ENCODE data around the gene SLC5A6. TPM values are rescaled to one million over a fixed set of nuclear protein-coding genes. Genes with fewer than 3 reads are reported as not detected.

The SLC5A6 gene
- total RNA-seq, 1 donor from 2014 or later, result 20.8 TPM

- peak within 1 kb of the TSS; percentile 74 for H3K4me3 ChIP-seq
- DNase-seq (peak; percentile 93), ATAC-seq (peak; percentile 97)
- peak; percentile 39 for TF ChIP-seq CTCF (IDR thresholded peaks at IDR 0.05)
- H3K9me3 ChIP-seq, result no peaks in the 10 kb centered on the region
- peaks cover 26% of the 10 kb centered on the region for H3K4me1 ChIP-seq
- H3K36me3 ChIP-seq, result peaks cover 17% of the 10 kb centered on the region
- intact Hi-C loops (cut with DNase I), result no loop called here
- H3K27ac ChIP-seq, result peak within 1 kb of the TSS; percentile 66
- H3K27me3 ChIP-seq (ENCODE audit: low read depth), result no peaks in the 10 kb centered on the region
Observed at GRCh38 chr2:27217173-27218121, 5.4 kb upstream of the SLC5A6 start, which contains the start of gene CAD. Gene CAD, plus strand, starts transcription at chr2:27217369. Its CDS starts 183 bp downstream, at chr2:27217552.

GRCh38 chr2:27216416-27217137, 4.5 kb upstream of the SLC5A6 start:
- H3K27ac ChIP-seq, result peak overlapping the region; percentile 66
- intact Hi-C loops (cut with DNase I), result no loop called here
- ATAC-seq, result no peak
- peaks cover 26% of the 10 kb centered on the region for H3K4me1 ChIP-seq
- H3K4me3 ChIP-seq, result peak overlapping the region; percentile 74
- DNase-seq, result no peak
- H3K27me3 ChIP-seq (ENCODE audit: low read depth), result no peaks in the 10 kb centered on the region
- H3K9me3 ChIP-seq, result no peaks in the 10 kb centered on the region
- peaks cover 9% of the 10 kb centered on the region for H3K36me3 ChIP-seq
- no peak for TF ChIP-seq CTCF (IDR thresholded peaks at IDR 0.05)

DNA sequence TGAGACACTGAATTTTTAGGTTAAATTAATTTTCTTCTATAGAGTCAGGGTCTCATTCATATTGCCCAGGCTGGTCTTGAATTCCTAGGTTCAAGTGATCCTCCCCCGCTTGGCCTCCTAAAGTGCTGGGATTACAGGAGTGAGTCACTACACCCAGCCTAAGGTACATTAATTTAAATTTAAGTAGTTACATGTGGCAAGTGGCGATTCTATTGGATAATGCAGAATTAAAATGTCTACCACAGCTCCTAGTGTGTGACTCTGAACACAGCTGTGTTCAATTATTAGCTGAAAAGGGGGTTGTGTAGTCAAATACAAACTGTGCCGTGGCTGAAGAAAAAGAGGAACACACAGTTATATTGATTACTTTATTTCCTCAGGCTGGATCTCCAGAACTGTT, 2.9 kb upstream of the SLC5A6 start:
- no peak for DNase-seq
- intact Hi-C loops (cut with DNase I), result no loop called here
- no peak for ATAC-seq
- TF ChIP-seq CTCF (IDR thresholded peaks at IDR 0.05), result no peak
- Histone ChIP-seq H3K9me3 (no peaks in the 10 kb centered on the region), H3K36me3 (peaks cover 11% of the 10 kb centered on the region), H3K4me3 (no peak overlapping the region), H3K27me3 (ENCODE audit: low read depth) (no peaks in the 10 kb centered on the region), H3K27ac (no peak overlapping the region), H3K4me1 (peaks cover 32% of the 10 kb centered on the region)

DNA sequence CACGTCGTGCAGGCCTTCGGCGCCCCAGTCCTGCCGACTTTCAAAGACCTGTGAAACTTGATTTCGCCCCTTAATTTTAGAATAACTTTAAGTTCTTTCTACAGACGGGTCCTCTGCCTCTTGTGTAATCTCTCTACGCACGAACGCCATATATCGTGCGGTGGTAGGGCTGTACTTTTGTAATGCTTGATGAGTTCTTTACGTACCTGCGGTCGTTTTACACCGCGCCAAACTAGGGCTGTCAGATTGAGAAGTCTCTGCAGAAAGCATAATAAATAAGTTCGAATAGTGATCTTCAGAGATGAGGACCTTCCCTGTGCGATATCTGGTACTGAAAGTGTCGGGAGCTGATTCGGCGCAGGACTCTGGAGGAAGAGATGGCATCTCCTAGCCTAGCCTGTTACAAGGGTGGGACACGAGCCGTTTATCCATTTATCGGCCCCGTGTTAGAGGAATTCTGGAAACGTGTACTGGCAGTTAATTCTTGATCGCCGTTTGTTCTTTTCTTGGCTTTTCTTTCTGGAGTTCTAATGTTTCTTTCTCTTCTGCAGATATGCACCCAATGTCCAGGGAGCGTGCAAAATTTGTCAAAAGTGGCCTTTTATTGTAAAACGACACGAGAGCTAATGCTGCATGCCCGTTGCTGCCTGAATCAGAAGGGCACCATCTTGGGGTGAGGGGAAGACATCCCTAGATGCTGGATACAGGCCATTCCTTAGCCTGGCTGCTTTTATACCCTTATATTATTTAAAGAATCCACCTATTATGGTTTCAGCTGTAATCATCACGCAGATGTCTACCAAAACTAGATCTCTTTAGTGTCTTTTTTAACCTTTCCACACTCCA, 781 bp upstream of the SLC5A6 start:
- no peaks in the 10 kb centered on the region for H3K9me3 ChIP-seq
- peaks cover 31% of the 10 kb centered on the region for H3K36me3 ChIP-seq
- H3K27me3 ChIP-seq (ENCODE audit: low read depth), result no peaks in the 10 kb centered on the region
- peak overlapping the region; percentile 87 for H3K4me3 ChIP-seq
- TF ChIP-seq CTCF (IDR thresholded peaks at IDR 0.05), result no peak
- ATAC-seq (peak; percentile 31 to 37), DNase-seq (no peak)
- peak overlapping the region; percentile 100 for H3K27ac ChIP-seq
- peaks cover 26% of the 10 kb centered on the region for H3K4me1 ChIP-seq
- intact Hi-C loops (cut with DNase I), result no loop called here

Measured in lower lobe of right lung (tissue), 2 donors.